Trophoblast cell (in vitro differentiated cells and primary cell): ENCODE measurements around the gene COX20.

Source experiments
- DNase-seq, 2 donors: peaks; one replicate each; pipeline ENCODE4 v3.0.0-alpha.2; 2016
- H2AFZ ChIP-seq: 2 replicates; pipeline ENCODE4 v1.6.1; 2013; ENCODE audit warnings: low read length, moderate library complexity, mild to moderate bottlenecking; ENCODE audit not compliant: insufficient read depth, poor library complexity
- H2AK5ac ChIP-seq: 2 replicates; pipeline ENCODE4 v1.6.1; 2013; ENCODE audit warnings: mild to moderate bottlenecking, low read length
- H2BK120ac ChIP-seq: 2 replicates; pipeline ENCODE4 v1.6.1; 2013; ENCODE audit warnings: low read length, mild to moderate bottlenecking, moderate library complexity; ENCODE audit not compliant: insufficient read depth, poor library complexity
- H2BK12ac ChIP-seq: 2 replicates; pipeline ENCODE4 v1.6.1; 2013; ENCODE audit warnings: mild to moderate bottlenecking, low read length, moderate library complexity
- H2BK5ac ChIP-seq: 2 replicates; pipeline ENCODE4 v1.6.1; 2013; ENCODE audit warnings: low read length, low read depth, moderate library complexity, mild to moderate bottlenecking; ENCODE audit not compliant: poor library complexity
- H3K14ac ChIP-seq: 2 replicates; pipeline ENCODE4 v1.6.1; 2013; ENCODE audit warnings: mild to moderate bottlenecking, low read length
- H3K18ac ChIP-seq: 2 replicates; pipeline ENCODE4 v1.6.1; 2013; ENCODE audit warnings: mild to moderate bottlenecking, low read length
- H3K23ac ChIP-seq: 2 replicates; pipeline ENCODE4 v1.6.1; 2013; ENCODE audit warnings: low read length
- H3K27ac ChIP-seq: 2 replicates; pipeline ENCODE4 v1.5.1; 2013; ENCODE audit warnings: low read depth, mild to moderate bottlenecking, inconsistent platforms, low read length, moderate library complexity
- H3K27me3 ChIP-seq: 2 replicates; pipeline ENCODE4 v1.6.1; 2013; ENCODE audit warnings: inconsistent platforms, mild to moderate bottlenecking, low read length, moderate library complexity; ENCODE audit not compliant: insufficient read depth
- H3K36me3 ChIP-seq, 2 experiments: 1 replicate in 1 of 2; 2 replicates in 1 of 2; pipeline ENCODE4 v1.6.1; 2013; ENCODE audit warnings: low read length in 2 of 2, mild to moderate bottlenecking in 2 of 2, moderate library complexity in 1 of 2; ENCODE audit not compliant: insufficient read depth in 2 of 2, control insufficient read depth in 1 of 2
- H3K4ac ChIP-seq: 2 replicates; pipeline ENCODE4 v1.6.1; 2013; ENCODE audit warnings: low read depth, mild to moderate bottlenecking, low read length, moderate library complexity
- H3K4me1 ChIP-seq, 2 experiments: 1 replicate in 1 of 2; 2 replicates in 1 of 2; pipeline ENCODE4 v1.6.1; 2013; ENCODE audit warnings: low read length in 2 of 2, mild to moderate bottlenecking in 2 of 2, moderate library complexity in 1 of 2; ENCODE audit not compliant: insufficient read depth in 2 of 2, control insufficient read depth in 1 of 2
- H3K4me2 ChIP-seq: 2 replicates; pipeline ENCODE4 v1.6.1; 2013; ENCODE audit warnings: inconsistent platforms, mild to moderate bottlenecking, low read length, moderate library complexity
- H3K4me3 ChIP-seq: 2 replicates; pipeline ENCODE4 v1.5.1; 2013; ENCODE audit warnings: mild to moderate bottlenecking, low read depth, low read length, inconsistent platforms
- H3K79me1 ChIP-seq: one replicate; pipeline ENCODE4 v1.6.1; 2013; ENCODE audit warnings: low read length
- H3K79me2 ChIP-seq: 2 replicates; pipeline ENCODE4 v1.6.1; 2013; ENCODE audit warnings: low read length, mild to moderate bottlenecking; ENCODE audit not compliant: control insufficient read depth, insufficient read depth, poor library complexity
- H3K9ac ChIP-seq: 2 replicates; pipeline ENCODE4 v1.6.1; 2013; ENCODE audit warnings: mild to moderate bottlenecking, low read length
- H3K9me3 ChIP-seq: 2 replicates; pipeline ENCODE4 v1.6.1; 2013; ENCODE audit warnings: low read depth, mild to moderate bottlenecking, control low read depth, inconsistent platforms, low read length; ENCODE audit not compliant: insufficient read depth
- H4K12ac ChIP-seq: 2 replicates; pipeline ENCODE4 v1.6.1; 2013; ENCODE audit warnings: low read depth, mild to moderate bottlenecking, low read length, moderate library complexity
- H4K8ac ChIP-seq: 2 replicates; pipeline ENCODE4 v1.6.1; 2013; ENCODE audit warnings: low read depth, mild to moderate bottlenecking, low read length, moderate library complexity
- H4K91ac ChIP-seq: one replicate; pipeline ENCODE4 v1.6.1; 2013; ENCODE audit warnings: low read depth, mild to moderate bottlenecking, low read length, moderate library complexity
- WGBS: extraction: QIAGEN DNeasy Blood & Tissue Kit; methylation state at CpG from one replicate; pipeline ENCODE4 v1.1.7; 2013; ENCODE audit warnings: missing lambda C conversion rate; ENCODE audit not compliant: insufficient read length, insufficient coverage; ENCODE audit errors: extremely low coverage; 5-methylcytosine and 5-hydroxymethylcytosine counted together

COX20 gene

DNA sequence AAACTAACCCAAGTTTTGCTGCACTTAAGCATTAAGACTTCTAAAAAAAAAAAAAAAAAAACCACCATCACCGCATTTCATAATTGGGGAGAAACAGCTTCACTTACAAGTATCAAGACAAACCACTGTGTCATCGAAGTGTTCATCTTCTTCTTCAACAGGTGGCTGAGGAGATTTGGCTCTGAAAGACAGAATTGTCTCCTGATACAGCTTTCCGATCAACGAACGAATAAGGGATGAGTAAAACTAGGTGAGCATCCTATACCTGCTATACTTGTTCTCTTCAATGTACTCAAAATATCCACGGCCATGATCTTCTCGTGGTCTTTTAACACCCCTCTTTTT, 26.9 kb downstream of the COX20 start:
- Histone ChIP-seq H3K9me3 (peaks cover 2% of the 10 kb centered on the region), H4K91ac (no peak overlapping the region), H3K27ac (peak overlapping the region; percentile 48), H3K23ac (no peak overlapping the region), H3K14ac (no peak overlapping the region), H3K9ac (peak overlapping the region; percentile 67), H3K27me3 (peaks cover 2% of the 10 kb centered on the region), H2BK5ac (peak overlapping the region; percentile 35), H2AK5ac (no peak overlapping the region), H2BK12ac (no peak overlapping the region), H2AFZ (no peak overlapping the region), H3K4me2 (peak overlapping the region; percentile 56), H3K18ac (no peak overlapping the region), H3K4me1 (peaks cover 0 to 4% of the 10 kb centered on the region in 2 experiments), H2BK120ac (no peak overlapping the region), H3K79me2 (peaks cover 26% of the 10 kb centered on the region), H3K4me3 (peak overlapping the region; percentile 100), H3K79me1 (peaks cover 20% of the 10 kb centered on the region), H4K8ac (no peak overlapping the region), H4K12ac (no peak overlapping the region), H3K36me3 (peaks cover 8 to 18% of the 10 kb centered on the region in 2 experiments), H3K4ac (peak overlapping the region; percentile 99)
- no CpG with 5 or more reads among the region's 7 CpGs for WGBS
- peak in 1 of 2 donors; percentile 40 for DNase-seq

DNA sequence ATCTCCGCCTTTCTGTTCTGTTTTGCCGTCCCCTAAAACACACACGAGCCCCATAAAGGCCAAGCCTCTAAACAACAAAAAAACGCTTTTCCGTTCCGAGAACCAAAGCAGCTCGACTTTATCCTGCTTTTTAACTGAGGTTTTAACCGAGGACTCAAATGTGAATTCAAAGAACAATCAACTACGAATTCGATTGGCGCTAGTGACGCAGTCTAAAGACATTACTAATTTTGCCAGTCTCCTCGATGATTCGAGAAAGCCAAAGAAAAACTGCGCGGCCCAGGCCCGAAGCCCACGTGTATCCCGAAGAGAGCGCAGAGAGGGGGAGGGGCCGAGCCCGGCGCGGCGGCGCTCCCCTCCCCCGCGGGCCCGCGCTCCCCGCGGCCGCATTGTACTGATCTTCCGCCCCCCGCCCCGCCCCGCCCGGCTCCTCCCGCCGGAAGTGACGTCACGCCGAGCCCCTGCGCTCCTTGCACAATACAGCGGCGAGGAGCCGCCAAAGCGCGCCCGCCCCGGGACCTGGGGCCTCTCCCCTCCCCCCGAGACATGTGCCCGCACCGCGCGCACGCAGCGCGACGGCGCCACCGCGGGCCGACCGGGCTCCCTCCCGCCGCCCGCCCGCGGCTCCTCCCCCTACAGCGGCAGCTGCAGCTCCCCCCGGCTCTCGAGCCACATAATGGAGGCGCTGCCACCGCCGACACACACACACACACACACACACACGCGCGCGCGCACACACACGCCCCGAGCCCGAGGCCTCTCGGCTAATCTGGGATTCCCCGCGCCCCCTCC, 27.4 kb downstream of the COX20 start:
- Histone ChIP-seq H3K4me1 (peaks cover 0 to 4% of the 10 kb centered on the region in 2 experiments), H4K12ac (peak overlapping the region; percentile 91), H3K9ac (peak overlapping the region; percentile 94), H3K14ac (peak overlapping the region; percentile 100), H2AK5ac (peak overlapping the region; percentile 86), H3K23ac (no peak overlapping the region), H2BK5ac (peak overlapping the region; percentile 99), H4K91ac (peak overlapping the region; percentile 99), H3K4ac (peak overlapping the region; percentile 100), H3K27ac (peak overlapping the region; percentile 98), H3K79me2 (peaks cover 26% of the 10 kb centered on the region), H3K18ac (peak overlapping the region; percentile 97), H3K4me3 (peak overlapping the region; percentile 100), H3K27me3 (peaks cover 2% of the 10 kb centered on the region), H3K4me2 (peak overlapping the region; percentile 56), H4K8ac (peak overlapping the region; percentile 99), H3K79me1 (peaks cover 20% of the 10 kb centered on the region), H2BK120ac (peak overlapping the region; percentile 90), H3K36me3 (peaks cover 7 to 14% of the 10 kb centered on the region in 2 experiments), H3K9me3 (peaks cover 2% of the 10 kb centered on the region), H2AFZ (peak overlapping the region; percentile 93), H2BK12ac (no peak overlapping the region)
- DNase-seq, result peak; percentile 88 to 95
- WGBS, result no CpG with 5 or more reads among the region's 87 CpGs

DNA sequence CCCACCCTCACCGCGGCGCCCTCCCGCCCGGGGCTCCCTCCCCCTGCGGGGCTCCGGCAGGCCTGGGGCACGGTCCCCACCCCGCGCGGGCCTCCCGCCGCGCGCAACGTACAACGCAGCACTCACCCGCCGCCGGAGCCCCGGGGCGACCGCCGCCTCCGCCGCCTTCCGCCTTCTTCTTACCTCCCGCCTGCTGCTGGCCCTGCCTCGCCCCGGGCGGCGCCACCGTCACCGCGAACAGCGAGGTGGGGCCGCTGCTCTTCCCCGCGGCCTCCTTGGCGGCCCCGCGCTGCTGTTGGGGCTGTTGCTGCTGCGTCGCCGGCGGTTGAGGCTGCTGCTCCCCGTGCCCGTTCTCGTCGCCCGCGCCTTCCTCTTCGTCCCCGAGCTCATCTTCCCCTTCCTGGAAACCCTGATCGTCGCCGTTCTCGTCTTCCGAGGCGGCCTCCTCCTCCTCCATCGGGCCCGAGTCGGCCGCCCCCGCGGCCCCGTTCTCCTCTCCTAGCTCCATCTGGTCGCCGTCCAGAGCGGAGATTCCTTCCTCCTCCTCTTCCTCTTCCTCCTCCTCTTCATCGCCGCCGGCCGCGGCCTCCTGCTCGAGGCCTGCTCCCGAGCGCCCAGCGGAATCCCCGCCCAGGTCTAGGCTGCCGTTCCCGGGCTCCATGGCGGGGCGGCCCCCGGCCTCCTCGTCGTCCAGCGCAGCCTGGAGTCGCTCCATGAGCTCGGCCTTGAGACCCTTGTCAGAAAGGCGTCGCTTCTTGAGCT, 28.2 kb downstream of the COX20 start:
- Histone ChIP-seq H3K4me3 (peak overlapping the region; percentile 100), H2AFZ (peak overlapping the region; percentile 92), H3K27ac (peak overlapping the region; percentile 98), H2BK12ac (peak overlapping the region; percentile 77), H3K79me2 (peaks cover 26% of the 10 kb centered on the region), H3K27me3 (peaks cover 2% of the 10 kb centered on the region), H4K91ac (peak overlapping the region; percentile 99), H3K4me1 (peaks cover 0 to 4% of the 10 kb centered on the region in 2 experiments), H3K4me2 (peak overlapping the region; percentile 20), H3K4ac (peak overlapping the region; percentile 100), H3K23ac (peak overlapping the region; percentile 22), H2BK5ac (peak overlapping the region; percentile 99), H2AK5ac (peak overlapping the region; percentile 99), H4K8ac (peak overlapping the region; percentile 99), H3K9me3 (peaks cover 2% of the 10 kb centered on the region), H4K12ac (peak overlapping the region; percentile 100), H3K18ac (peak overlapping the region; percentile 97), H3K9ac (peak overlapping the region; percentile 94), H3K14ac (peak overlapping the region; percentile 100), H3K36me3 (peaks cover 7 to 13% of the 10 kb centered on the region in 2 experiments), H2BK120ac (peak overlapping the region; percentile 90), H3K79me1 (peaks cover 20% of the 10 kb centered on the region)
- DNase-seq, result peak in 1 of 2 donors; percentile 69
- WGBS, result no CpG with 5 or more reads among the region's 92 CpGs

DNA sequence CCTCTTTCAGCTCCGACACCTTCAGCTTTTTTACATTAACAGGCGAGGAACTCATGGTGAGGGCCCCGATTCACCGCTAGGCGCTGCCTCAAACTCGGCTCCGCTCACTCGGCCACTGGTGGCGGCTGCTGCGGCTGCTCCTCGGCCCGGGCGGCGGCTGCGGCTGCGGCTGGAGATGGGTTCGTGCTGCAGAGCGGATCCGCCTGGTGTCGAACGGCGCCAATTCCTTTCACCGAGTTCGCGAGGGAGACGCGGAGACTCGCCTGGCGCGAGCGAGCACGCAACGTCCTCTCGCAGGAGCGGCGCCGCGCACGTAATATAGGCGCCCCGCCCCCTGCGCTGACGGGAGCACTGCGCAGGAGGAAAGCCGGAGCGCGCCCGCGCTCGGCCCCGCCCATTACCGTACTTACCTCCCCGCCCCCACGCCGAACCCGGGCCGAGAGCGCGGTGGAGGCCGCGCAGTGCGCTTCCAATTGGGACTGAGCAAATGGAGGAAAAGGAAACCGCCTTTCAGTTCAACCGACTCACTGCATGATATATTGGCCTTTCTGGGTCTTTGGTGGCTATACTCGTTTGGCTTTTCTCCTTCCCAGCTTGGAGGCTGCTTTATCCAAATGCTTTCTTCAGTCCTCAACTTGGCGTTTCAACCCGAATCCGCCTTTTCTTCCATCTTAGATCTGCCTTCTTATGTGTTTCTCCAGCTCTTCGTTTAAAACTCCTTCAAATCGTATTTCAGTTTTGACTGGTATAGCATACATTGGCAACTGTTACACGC, 29.0 kb downstream of the COX20 start, which contains the start of gene HNRNPU:
HNRNPU (minus strand) TSS at position 291 of the 775 bp plus-strand sequence; CDS start at position 55, 236 bp downstream.
- peak within 1 kb of the TSS; percentile 100 for H4K12ac ChIP-seq
- peak within 1 kb of the TSS; percentile 100 for H3K4me3 ChIP-seq
- H3K23ac ChIP-seq, result peak within 1 kb of the TSS; percentile 22
- H4K91ac ChIP-seq, result peak within 1 kb of the TSS; percentile 99
- peak within 1 kb of the TSS; percentile 77 for H2BK12ac ChIP-seq
- H3K27me3 ChIP-seq, result peaks cover 2% of the 10 kb centered on the region
- H4K8ac ChIP-seq, result peak within 1 kb of the TSS; percentile 99
- H3K4me2 ChIP-seq, result peak within 1 kb of the TSS; percentile 63
- H3K79me2 ChIP-seq, result peaks cover 26% of the 10 kb centered on the region
- H3K4ac ChIP-seq, result peak within 1 kb of the TSS; percentile 100
- peak within 1 kb of the TSS; percentile 90 for H2BK120ac ChIP-seq
- peaks cover 20% of the 10 kb centered on the region for H3K79me1 ChIP-seq
- H2AFZ ChIP-seq, result peak within 1 kb of the TSS; percentile 92
- H3K36me3 ChIP-seq, result peaks cover 7 to 13% of the 10 kb centered on the region in 2 experiments
- DNase-seq, result peak; percentile 95 to 98
- H2AK5ac ChIP-seq, result peak within 1 kb of the TSS; percentile 99
- peaks cover 2% of the 10 kb centered on the region for H3K9me3 ChIP-seq
- peak within 1 kb of the TSS; percentile 97 for H3K18ac ChIP-seq
- WGBS, result no CpG with 5 or more reads among the region's 71 CpGs
- peaks cover 0 to 4% of the 10 kb centered on the region in 2 experiments for H3K4me1 ChIP-seq
- H3K9ac ChIP-seq, result peak within 1 kb of the TSS; percentile 94
- H2BK5ac ChIP-seq, result peak within 1 kb of the TSS; percentile 99
- H3K14ac ChIP-seq, result peak within 1 kb of the TSS; percentile 100
- H3K27ac ChIP-seq, result peak within 1 kb of the TSS; percentile 98
